Naive thymus-derived CD8-positive, alpha-beta T cell (primary cell): ENCODE measurements around the gene LHX3. TPM values are rescaled to one million over a fixed set of nuclear protein-coding genes. Genes with fewer than 3 reads are reported as not detected.

Source experiments
- ATAC-seq, 2 donors: fragments of 150-1000 bp; cut with Tn5 transposase in 1 of 2; sonication (Bioruptor Pico), chemical (Tn5 transposase) in 1 of 2; 1 replicate in 1 of 2; 2 replicates in 1 of 2; pipeline ENCODE4 v1.10.0; 2021; ENCODE audit warnings: mild to moderate bottlenecking in 2 of 2, moderate library complexity in 2 of 2
- POLR2A ChIA-PET: fragments of 350-600 bp; sonication (Branson Sonifier 250); formaldehyde crosslinking; loops from one replicate; lab custom pipeline; 2021; ENCODE audit warnings: antibody characterized with exemption; lab: Charles Lee
- DNase-seq, 10 donors: peaks; one replicate each; pipeline versions ENCODE4 v3.0.0 to v3.0.0-alpha.2; 2020 to 2022
- H3K27ac Mint-ChIP-seq, 10 donors: one replicate each; pipeline ENCODE4 v1.8.0; 2020 to 2022; ENCODE audit warnings: mild to moderate bottlenecking in 10 of 10, mixed read lengths in 10 of 10, moderate library complexity in 4 of 10, inconsistent platforms in 1 of 10
- H3K27me3 Mint-ChIP-seq, 5 donors: one replicate each; pipeline ENCODE4 v1.8.0; 2021 to 2022; ENCODE audit warnings: mixed read lengths in 5 of 5
- H3K36me3 Mint-ChIP-seq, 3 donors: one replicate each; pipeline ENCODE4 v1.8.0; 2020 to 2022; ENCODE audit warnings: mixed read lengths in 3 of 3, mild to moderate bottlenecking in 2 of 3, inconsistent platforms in 1 of 3
- H3K4me1 Mint-ChIP-seq, 4 donors: one replicate each; pipeline ENCODE4 v1.8.0; 2021 to 2022; ENCODE audit warnings: mixed read lengths in 4 of 4
- H3K4me3 Mint-ChIP-seq, 10 donors: one replicate each; pipeline ENCODE4 v1.8.0; 2020 to 2022; ENCODE audit warnings: mild to moderate bottlenecking in 10 of 10, mixed read lengths in 10 of 10, moderate library complexity in 6 of 10, inconsistent platforms in 1 of 10
- H3K9me3 Mint-ChIP-seq, 9 donors: one replicate each; pipeline ENCODE4 v1.8.0; 2020 to 2022; ENCODE audit warnings: mixed read lengths in 9 of 9, mild to moderate bottlenecking in 3 of 9, inconsistent platforms in 1 of 9, moderate library complexity in 1 of 9
- polyA plus RNA-seq, 3 donors: library from polyadenylated mRNA; unstranded; fragments of 300-500 nt; fragmentation: Illumina TruSeq; gene quantifications; one replicate each; pipeline ENCODE4 v1.2.3, GENCODE V29; 2021
- total RNA-seq, 8 experiments: library from RNA in 2 of 8; stranded (reverse) in 2 of 8; gene quantifications; one replicate each; pipeline ENCODE4 v1.2.3 and lab custom pipeline; 2021 to 2026

LHX3 gene
- total and polyA plus RNA-seq, 5 experiments from 2014 or later = not detected

DNA sequence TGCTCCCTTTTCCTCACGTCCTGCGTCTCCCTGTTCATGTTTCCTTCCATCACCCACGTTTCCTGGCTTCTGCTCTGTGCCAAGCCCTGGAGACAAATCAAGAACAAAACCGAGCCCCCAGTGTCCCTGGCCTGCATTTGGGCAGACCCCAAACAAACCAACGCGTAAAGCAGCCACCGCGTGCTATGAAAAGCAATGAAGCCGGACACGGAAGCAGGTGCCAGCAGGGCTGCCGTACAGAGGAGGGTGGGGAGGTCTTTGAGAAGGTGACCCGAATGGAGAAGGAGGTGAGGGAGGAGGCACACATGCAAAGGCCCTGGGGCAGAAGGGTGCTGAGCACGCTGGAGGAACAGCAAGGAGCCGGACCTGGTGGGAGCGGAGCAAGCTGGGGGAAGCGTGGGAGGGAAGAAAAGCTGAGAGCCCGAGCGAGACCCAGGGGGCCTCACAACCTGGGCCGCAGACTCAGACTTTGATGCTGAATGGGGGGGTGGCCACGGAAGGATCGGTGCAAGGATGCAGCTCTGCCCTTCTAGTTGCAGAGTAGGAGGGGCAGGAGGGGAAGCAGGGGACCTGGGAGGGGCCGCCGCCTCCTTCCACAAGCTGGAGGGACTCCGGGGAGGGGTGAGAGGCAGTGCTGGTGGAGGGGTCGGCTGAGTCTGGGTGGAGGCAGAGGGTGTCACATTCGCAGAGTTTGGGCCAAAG, 42.1 kb upstream of the LHX3 start:
- no peak for ATAC-seq
- H3K4me1 Mint-ChIP-seq = peaks cover 21 to 39% (median 34%) of the 10 kb centered on the region in 4 donors
- POLR2A ChIA-PET = interaction anchor here (2.1 to 3.7 kb wide), 2 partner anchors 20 to 286 kb away, joined by 7 to 11 read pairs; partner anchors contain the start of gene UBAC1

DNA sequence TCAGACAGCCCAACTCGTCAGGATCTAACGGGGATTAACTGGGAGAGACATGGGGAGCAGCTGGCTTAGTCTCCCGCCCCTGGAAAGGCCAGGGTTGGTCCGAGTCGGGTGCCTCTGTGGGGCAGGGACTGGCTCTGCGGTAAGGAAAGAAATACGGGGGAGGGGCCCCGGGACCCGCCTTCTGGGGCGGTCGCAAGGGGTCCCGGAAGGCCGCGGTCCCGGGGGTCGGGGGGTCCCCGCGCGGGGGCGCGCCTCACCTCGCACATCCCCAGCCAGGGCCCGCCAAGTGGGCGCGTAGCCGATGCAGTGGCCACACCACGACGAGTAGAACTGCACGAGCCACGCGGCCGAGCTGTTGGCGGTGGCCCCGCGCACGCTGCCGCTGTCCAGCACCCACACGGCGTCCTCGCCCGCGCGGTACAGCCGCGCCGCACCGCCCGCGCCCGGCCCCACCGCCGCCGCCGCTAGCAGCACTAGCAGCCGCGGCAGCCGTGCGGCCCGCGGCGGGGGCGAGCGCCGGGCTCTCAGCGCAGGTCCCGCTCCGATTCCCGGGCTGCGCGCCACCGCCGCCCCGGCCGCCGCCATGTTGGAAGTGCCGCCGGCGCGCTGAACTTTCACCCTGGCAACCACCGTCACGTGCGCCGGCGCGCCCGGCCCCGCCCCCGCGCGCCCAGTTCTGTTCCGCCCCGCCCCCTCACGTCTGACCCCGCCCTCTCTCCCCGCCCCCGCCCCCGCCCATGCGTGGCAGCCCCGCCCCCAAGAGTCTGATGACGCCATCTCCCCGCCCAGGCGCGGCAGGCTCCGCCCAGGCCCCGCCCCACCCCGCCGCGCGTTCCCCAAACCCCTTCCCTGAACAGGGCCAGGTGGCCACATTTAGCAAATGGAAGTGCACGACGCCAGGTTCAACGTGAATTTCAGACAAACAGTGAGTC, 40.6 kb upstream of the LHX3 start, which contains the start of gene QSOX2:
TSS of gene QSOX2 (minus strand) at position 594 of the 932 bp plus-strand sequence. CDS start at position 585, 9 bp downstream.
- ATAC-seq (peak; percentile 75 to 76), DNase-seq (peak; percentile 74 to 90 (median 85))
- Mint-ChIP-seq H3K4me1 (peaks cover 23 to 54% (median 47%) of the 10 kb centered on the region in 4 donors), H3K9me3 (no peaks in the 10 kb centered on the region), H3K4me3 (peak within 1 kb of the TSS; percentile 90 to 99 (median 94)), H3K36me3 (peaks cover 0 to 3% (median 0%) of the 10 kb centered on the region in 3 donors), H3K27ac (peak within 1 kb of the TSS; percentile 85 to 95 (median 90)), H3K27me3 (no peaks in the 10 kb centered on the region)
- POLR2A ChIA-PET = interaction anchor here (1.4 to 3.7 kb wide), 3 partner anchors 17 to 284 kb away, joined by 5 to 11 read pairs (median 7); partner anchors contain the start of gene UBAC1

More for the DNA sequence above, 42.1 kb upstream of the LHX3 start:
- peak overlapping the region in 4 of 10 donors; percentile 9 to 56 (median 44) for H3K27ac Mint-ChIP-seq
- H3K36me3 Mint-ChIP-seq = no peaks in the 10 kb centered on the region
- no peaks in the 10 kb centered on the region for H3K27me3 Mint-ChIP-seq
- H3K4me3 Mint-ChIP-seq = peak overlapping the region in 3 of 10 donors; percentile 2 to 42 (median 37)
- no peaks in the 10 kb centered on the region for H3K9me3 Mint-ChIP-seq
- DNase-seq = no peak

DNA sequence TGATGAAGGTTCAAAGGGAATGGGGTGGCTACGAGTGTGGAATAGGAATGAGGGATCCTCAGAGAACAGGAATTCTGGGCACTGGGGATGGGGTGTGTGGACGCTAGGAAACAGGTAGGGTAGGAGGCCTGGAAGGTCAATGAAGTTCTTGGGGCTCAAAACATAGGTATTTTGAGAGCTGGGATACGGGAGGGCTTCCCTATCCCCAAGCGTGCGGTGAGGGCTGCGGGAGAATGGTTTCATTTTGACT, 40.0 kb upstream of the LHX3 start:
- Mint-ChIP-seq H3K27ac (peak overlapping the region; percentile 85 to 95 (median 90)), H3K4me3 (peak overlapping the region; percentile 90 to 99 (median 94)), H3K27me3 (no peaks in the 10 kb centered on the region), H3K9me3 (no peaks in the 10 kb centered on the region), H3K4me1 (peaks cover 23 to 58% (median 47%) of the 10 kb centered on the region in 4 donors), H3K36me3 (peaks cover 0 to 3% (median 0%) of the 10 kb centered on the region in 3 donors)
- DNase-seq (no peak), ATAC-seq (no peak)
- POLR2A ChIA-PET = interaction anchor here (1.4 to 3.7 kb wide), 3 partner anchors 18 to 284 kb away, joined by 5 to 11 read pairs (median 7); partner anchors contain the start of gene UBAC1

DNA sequence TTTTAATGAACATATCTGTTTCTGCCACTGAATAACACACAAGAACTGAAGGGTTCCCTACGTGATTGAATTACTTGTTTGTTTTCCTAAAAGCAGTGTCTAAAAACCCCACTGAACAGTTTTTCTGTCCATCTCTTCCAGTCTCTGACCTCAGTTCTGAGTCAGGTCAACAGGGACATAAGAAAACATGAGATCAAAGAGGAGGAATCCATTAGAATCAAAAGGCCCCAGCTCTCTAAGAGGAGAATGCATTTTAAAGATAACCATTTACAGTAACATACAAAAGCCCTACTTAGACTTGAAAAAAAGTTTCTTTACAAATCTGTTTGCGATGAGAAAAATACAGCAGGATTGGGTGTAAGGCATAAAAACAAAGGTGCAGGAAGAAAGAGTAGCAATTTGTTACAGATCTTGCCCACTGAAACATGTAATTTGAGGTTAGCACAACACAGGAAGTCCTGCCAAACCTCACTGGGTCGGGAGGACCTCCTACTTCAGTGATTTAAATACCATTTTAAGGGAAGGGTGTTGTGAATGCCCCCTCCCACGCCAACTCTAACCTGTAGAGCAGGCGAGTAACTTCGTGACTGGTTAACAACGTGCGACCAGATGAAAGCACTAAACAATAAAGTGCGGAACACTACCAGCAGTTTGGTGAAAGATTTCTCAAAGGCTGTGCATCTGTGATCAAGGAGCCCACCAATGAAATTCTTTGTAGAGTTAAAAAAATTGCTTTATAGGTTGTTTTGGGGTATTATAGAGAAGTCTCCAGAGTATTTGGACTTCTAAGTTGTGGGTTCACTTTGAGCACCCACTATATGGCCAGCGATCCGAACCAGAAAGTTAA, 39.4 kb upstream of the LHX3 start:
- peak; percentile 41 to 64 for ATAC-seq
- POLR2A ChIA-PET = interaction anchor here (1.4 to 3.7 kb wide), 4 partner anchors 18 to 283 kb away, joined by 3 to 11 read pairs (median 6); partner anchors contain the start of genes DNLZ and UBAC1
- Mint-ChIP-seq H3K9me3 (no peaks in the 10 kb centered on the region), H3K27ac (peak overlapping the region; percentile 85 to 95 (median 90)), H3K27me3 (no peaks in the 10 kb centered on the region), H3K4me1 (peaks cover 24 to 64% (median 52%) of the 10 kb centered on the region in 4 donors), H3K4me3 (peak overlapping the region; percentile 90 to 99 (median 94)), H3K36me3 (peaks cover 0 to 3% (median 0%) of the 10 kb centered on the region in 3 donors)
- DNase-seq = peak in 9 of 10 donors; percentile 23 to 74 (median 49)

DNA sequence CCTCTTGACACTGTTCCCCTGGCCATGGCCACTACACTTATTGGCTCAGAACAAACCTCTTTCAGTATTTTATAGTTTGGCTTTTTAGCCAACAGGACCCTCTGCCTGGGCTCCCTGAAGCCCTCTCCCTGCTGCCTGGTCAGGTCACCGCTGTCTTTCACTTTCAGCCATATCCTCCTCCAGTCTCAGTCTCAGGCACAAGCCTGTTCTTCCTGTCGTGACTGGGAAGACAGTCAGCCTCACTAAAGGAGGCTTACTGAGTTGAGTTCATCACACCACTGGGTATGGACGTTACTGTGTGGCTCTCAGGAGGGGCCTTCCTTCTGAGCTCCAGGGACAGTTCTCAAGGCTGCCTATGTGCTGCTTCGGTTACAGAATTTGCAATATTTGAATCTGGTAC, 38.7 kb upstream of the LHX3 start:
- H3K4me1 Mint-ChIP-seq = peaks cover 27 to 69% (median 55%) of the 10 kb centered on the region in 4 donors
- peak overlapping the region; percentile 90 to 99 (median 94) for H3K4me3 Mint-ChIP-seq
- no peak for DNase-seq
- H3K36me3 Mint-ChIP-seq = peaks cover 0 to 3% (median 0%) of the 10 kb centered on the region in 3 donors
- POLR2A ChIA-PET = interaction anchor here (1.5 to 1.6 kb wide), 2 partner anchors 24 to 120 kb away, joined by 3 to 6 read pairs; partner anchors contain the start of gene DNLZ
- peak overlapping the region; percentile 85 to 95 (median 90) for H3K27ac Mint-ChIP-seq
- no peak for ATAC-seq
- no peaks in the 10 kb centered on the region for H3K27me3 Mint-ChIP-seq
- no peaks in the 10 kb centered on the region for H3K9me3 Mint-ChIP-seq

DNA sequence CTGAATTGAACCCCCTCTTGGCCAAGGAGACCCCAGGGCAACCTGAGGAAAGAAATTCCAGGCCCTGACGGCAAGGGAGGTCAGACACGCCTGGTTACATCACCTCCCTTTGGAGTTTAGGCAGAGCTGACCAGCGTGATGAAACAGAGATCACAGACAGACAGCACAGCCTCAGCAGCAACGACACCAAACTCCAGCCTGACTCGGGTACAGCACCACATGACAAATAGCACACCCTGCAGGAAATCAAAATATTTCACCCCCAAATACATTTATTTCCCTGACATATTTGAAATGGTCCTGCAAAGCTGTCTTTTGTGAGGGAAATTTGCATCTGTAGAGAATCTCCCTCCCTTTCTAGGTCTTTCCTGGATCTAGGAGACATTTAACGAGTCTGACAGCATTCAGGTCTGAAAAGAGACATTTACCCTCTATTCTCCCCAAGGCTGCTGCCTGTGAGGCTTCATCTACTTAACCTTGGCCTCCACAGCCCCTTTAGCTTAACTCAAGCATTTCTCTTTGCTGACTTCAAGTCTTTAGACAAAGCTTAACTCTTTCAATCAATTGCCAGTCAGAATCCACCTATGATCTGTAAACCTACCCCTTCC, 38.1 kb upstream of the LHX3 start:
- POLR2A ChIA-PET = interaction anchor here (1.5 to 1.6 kb wide), 2 partner anchors 24 to 121 kb away, joined by 3 to 6 read pairs; partner anchors contain the start of gene DNLZ
- H3K4me3 Mint-ChIP-seq = peak overlapping the region in 9 of 10 donors; percentile 22 to 99 (median 94)
- H3K9me3 Mint-ChIP-seq = no peaks in the 10 kb centered on the region
- H3K36me3 Mint-ChIP-seq = peaks cover 0 to 3% (median 0%) of the 10 kb centered on the region in 3 donors
- no peaks in the 10 kb centered on the region for H3K27me3 Mint-ChIP-seq
- peak overlapping the region; percentile 82 to 95 (median 90) for H3K27ac Mint-ChIP-seq
- ATAC-seq (no peak), DNase-seq (peak in 1 of 10 donors; percentile 25)
- H3K4me1 Mint-ChIP-seq = peaks cover 27 to 76% (median 58%) of the 10 kb centered on the region in 4 donors

DNA sequence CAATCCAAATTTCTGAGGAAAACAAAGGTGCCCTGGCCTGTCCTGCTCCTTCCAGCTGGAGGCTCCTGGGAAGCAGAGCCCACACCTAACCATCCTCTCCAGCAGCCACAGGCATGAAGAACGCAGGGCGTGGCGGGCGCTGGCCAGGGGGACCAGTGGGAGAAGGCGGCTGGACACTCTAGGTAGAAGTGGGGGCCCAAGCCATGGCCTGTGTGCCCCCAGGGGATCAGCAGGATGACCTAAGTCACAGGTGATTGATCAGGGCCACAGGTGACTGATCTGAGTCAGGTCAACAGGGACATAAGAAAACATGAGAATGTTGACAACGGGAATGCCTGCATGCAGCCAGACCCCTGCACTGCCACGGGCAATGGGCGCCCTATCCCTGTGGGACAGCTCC, 37.3 kb upstream of the LHX3 start:
- Mint-ChIP-seq H3K4me1 (peaks cover 27 to 80% (median 59%) of the 10 kb centered on the region in 4 donors), H3K9me3 (no peaks in the 10 kb centered on the region), H3K4me3 (no peak overlapping the region), H3K27me3 (no peaks in the 10 kb centered on the region), H3K36me3 (peaks cover 0 to 3% (median 0%) of the 10 kb centered on the region in 3 donors), H3K27ac (peak overlapping the region in 2 of 10 donors; percentile 17 to 48)
- DNase-seq (no peak), ATAC-seq (no peak)
- POLR2A ChIA-PET = interaction anchor here (1.6 kb wide), 1 partner anchor 25 kb away, joined by 6 read pairs; no protein-coding TSS in a partner anchor

DNA sequence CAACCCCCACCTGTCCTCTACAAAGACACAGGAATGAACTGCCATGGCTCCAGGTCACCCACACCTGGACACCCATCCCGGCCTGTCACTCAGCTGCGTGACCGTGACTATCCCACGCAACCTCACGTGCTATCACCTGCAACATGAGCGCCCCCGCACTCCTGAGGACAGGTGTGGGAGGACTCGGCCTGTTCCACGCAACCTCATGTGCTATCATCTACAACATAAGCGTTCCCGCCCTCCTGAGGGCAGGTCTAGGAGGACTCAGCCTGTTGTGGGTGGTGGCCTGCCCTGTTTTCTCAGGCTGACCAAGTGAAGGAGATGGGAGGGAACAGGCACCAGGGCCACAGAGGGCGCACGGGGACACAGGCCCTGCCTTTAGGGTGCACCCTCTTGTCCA, 36.6 kb upstream of the LHX3 start:
- POLR2A ChIA-PET = no interaction called here
- Mint-ChIP-seq H3K9me3 (no peaks in the 10 kb centered on the region), H3K4me3 (peak overlapping the region in 1 of 10 donors; percentile 29), H3K36me3 (peaks cover 0 to 3% (median 0%) of the 10 kb centered on the region in 3 donors), H3K4me1 (peaks cover 27 to 80% (median 59%) of the 10 kb centered on the region in 4 donors), H3K27me3 (no peaks in the 10 kb centered on the region), H3K27ac (peak overlapping the region in 2 of 10 donors; percentile 17 to 44)
- ATAC-seq (no peak), DNase-seq (no peak)

DNA sequence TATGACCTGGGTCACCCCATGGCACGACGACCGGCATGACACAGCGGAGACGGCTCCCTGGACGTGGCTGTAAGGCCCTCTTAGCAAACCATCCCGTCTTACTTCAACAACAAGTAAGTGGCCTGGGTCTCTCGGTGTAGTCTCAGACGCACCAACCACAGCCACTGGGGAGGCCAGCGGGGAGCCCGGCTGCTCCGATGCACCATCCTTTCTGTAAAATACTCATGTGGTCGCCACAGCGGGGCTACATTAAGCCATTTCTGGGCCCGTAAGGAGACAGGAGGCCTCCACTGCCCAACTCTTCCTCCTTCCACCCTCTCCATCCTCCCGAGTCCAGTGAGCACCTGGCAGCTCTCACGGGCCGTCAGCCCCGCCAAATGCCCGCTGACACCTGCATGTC, 36.0 kb upstream of the LHX3 start:
- H3K27me3 Mint-ChIP-seq = no peaks in the 10 kb centered on the region
- H3K27ac Mint-ChIP-seq = peak overlapping the region in 1 of 10 donors; percentile 44
- no peak for DNase-seq
- H3K9me3 Mint-ChIP-seq = no peaks in the 10 kb centered on the region
- POLR2A ChIA-PET = no interaction called here
- peaks cover 0 to 7% (median 0%) of the 10 kb centered on the region in 3 donors for H3K36me3 Mint-ChIP-seq
- no peak overlapping the region for H3K4me3 Mint-ChIP-seq
- ATAC-seq = no peak
- peaks cover 27 to 74% (median 57%) of the 10 kb centered on the region in 4 donors for H3K4me1 Mint-ChIP-seq

DNA sequence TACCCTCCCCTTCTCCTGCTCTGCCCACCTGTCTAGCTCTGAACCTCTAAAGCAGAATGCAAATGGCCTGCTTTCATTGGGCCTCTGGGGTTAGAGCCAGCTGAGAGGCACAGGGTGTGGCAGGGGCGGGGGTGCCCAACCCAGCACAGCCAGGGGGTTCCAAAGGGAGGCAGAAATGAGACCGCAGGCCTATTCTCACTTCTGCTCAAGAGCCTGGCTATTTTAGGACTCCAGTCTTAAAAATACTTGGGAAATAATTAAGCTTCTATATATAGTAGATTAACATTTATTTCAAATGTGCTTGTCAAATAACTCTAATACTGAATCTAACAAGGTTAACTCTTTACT, 35.0 kb upstream of the LHX3 start:
- Mint-ChIP-seq H3K4me3 (peak overlapping the region in 1 of 10 donors; percentile 15), H3K4me1 (peaks cover 30 to 75% (median 56%) of the 10 kb centered on the region in 4 donors), H3K9me3 (no peaks in the 10 kb centered on the region), H3K27me3 (no peaks in the 10 kb centered on the region), H3K36me3 (peaks cover 0 to 14% (median 3%) of the 10 kb centered on the region in 3 donors), H3K27ac (peak overlapping the region in 2 of 10 donors; percentile 41 to 70)
- POLR2A ChIA-PET = no interaction called here
- no peak for ATAC-seq
- DNase-seq = peak in 1 of 10 donors; percentile 23
